Airway epithelial cell (primary cell): Measurements from ENCODE around the gene LAYN. TPM values are rescaled to one million over a fixed set of nuclear protein-coding genes. Genes with fewer than 3 reads are reported as not detected.

Experiments
- total RNA-seq: library from RNA; depleted of rRNA; stranded (reverse); fragments of >200 nt; gene quantifications from 2 replicates; pipeline ENCODE4 v1.2.3, GENCODE V29; 2015

Gene LAYN, protein sequence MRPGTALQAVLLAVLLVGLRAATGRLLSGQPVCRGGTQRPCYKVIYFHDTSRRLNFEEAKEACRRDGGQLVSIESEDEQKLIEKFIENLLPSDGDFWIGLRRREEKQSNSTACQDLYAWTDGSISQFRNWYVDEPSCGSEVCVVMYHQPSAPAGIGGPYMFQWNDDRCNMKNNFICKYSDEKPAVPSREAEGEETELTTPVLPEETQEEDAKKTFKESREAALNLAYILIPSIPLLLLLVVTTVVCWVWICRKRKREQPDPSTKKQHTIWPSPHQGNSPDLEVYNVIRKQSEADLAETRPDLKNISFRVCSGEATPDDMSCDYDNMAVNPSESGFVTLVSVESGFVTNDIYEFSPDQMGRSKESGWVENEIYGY
- total RNA-seq: 4.9 and 6.7 TPM in 2 replicates

DNA sequence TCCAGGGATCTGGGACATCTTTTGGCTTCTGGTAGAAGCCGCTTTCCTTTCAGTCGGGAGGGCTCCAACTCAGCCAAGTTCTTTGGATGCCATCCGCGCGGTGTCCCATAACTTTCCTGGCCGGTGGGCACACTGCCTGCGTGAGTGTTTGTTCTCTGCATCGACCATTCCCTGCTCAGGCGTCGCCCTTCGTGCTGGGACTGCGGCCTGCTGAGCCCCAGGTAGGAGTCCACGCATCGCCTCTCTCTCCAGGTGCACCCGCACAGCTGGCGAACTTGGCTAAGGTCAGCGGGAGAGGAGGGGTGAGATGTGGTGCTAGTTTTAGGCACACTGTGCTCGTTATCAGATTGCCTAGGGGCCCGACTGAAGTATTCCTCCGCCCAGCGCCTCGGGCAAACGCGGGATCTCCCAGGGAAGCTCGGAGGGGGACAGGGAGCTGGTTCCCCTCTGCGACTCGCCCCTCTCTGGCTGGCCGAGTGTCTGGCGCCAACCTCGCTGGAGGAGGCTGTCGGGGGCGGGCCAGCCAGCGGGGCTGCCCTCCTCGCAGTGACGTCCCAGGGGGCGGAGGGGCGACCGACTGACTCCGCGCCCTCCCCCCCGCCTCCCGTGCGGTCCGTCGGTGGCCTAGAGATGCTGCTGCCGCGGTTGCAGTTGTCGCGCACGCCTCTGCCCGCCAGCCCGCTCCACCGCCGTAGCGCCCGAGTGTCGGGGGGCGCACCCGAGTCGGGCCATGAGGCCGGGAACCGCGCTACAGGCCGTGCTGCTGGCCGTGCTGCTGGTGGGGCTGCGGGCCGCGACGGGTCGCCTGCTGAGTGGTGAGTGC, at the start of gene LAYN:
TSS of gene LAYN (plus strand) at position 607 of the 823 bp plus-strand sequence. CDS start at position 731, 124 bp downstream.

DNA sequence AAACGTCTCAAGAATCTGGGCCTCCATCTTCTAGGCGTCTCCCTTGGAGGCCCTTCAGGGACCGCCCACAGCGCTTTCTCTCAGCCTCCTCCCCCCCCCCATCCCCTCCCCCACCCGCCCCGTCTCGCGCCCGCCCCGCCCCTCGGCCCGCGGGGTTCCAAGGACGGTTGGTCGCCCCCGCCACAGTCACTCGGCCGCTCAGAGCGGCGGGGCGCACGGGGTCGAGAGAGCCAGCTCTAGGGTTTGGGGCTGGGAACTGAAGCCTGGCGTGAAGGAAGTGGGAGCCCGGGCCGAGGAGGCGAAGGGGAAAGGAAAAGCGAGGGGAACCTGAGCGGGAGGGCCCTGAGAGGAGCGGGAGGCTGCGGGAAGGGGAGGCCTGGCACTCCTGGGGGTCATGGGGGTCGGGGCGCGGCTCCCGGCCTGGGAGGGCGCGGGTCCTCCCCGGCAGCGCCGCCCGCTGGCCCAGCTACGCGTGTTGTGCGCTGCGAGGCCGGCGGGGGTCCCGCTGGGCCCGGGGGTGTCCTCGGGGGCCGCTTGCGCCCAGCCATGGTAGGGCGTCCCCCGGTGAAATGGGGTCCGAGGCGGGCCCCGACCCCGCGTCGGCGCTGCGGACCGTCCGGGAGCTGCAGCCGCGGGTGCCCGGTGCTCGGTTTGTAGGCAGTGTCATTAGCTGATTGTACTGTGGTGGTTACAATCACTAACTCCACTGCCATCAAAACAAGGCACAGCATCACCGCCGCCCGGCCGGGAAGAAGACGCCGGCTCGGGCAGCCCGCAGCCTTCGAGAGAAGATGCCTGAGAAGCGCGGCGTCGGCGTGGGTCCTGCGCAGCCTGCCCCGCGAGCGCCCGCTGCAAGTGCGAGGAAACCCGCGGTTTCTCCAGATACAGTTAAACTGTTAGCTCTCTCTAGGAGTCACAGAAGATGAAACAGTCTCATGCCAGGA, 28.0 kb upstream of the LAYN start, which contains the start of gene BTG4:
TSS of gene BTG4 (minus strand) at position 91 of the 944 bp plus-strand sequence. CDS start 13,610 bp downstream, outside the sequence.

DNA sequence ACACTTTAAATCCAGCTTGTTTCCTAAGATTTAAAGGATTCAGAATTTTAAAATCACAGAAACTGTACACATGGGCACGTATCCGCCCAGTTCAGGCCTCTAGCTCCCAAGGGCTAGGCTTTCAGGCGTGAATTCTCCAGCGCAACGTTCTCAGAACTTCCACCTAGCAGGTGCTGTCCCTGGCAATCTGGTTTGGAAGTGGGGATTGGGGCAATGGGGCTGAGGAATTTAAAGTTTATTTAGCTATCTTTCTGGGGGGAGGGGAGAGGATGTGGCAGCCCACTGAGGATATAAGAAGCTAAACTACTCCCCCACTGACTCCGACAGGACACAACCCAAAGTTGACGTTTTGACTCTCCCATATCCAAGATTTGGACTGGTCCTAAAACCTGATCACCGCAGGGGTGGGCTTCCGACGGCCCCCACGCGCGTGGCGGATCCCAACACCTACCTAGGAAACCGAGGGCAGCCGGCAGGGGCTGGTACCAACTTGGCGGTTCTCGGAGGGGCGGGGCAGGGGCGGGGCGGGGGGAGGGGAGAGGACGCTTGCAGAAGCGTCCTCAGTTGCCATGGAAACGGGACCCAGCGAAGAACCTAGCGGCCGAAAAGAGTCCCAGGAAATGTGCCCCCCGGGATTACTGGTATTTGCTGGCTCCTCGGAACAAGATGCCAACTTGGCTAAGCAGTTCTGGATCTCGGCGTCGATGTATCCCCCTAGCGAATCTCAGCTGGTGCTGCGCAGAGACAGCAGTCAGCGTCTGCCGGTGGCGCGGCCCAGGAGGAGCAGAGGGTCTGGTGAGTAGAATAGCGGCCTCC, 26.1 kb upstream of the LAYN start, which contains the start of gene HOATZ:
TSS of gene HOATZ (plus strand) at position 563 of the 816 bp plus-strand sequence. CDS start at position 570, 7 bp downstream.

DNA sequence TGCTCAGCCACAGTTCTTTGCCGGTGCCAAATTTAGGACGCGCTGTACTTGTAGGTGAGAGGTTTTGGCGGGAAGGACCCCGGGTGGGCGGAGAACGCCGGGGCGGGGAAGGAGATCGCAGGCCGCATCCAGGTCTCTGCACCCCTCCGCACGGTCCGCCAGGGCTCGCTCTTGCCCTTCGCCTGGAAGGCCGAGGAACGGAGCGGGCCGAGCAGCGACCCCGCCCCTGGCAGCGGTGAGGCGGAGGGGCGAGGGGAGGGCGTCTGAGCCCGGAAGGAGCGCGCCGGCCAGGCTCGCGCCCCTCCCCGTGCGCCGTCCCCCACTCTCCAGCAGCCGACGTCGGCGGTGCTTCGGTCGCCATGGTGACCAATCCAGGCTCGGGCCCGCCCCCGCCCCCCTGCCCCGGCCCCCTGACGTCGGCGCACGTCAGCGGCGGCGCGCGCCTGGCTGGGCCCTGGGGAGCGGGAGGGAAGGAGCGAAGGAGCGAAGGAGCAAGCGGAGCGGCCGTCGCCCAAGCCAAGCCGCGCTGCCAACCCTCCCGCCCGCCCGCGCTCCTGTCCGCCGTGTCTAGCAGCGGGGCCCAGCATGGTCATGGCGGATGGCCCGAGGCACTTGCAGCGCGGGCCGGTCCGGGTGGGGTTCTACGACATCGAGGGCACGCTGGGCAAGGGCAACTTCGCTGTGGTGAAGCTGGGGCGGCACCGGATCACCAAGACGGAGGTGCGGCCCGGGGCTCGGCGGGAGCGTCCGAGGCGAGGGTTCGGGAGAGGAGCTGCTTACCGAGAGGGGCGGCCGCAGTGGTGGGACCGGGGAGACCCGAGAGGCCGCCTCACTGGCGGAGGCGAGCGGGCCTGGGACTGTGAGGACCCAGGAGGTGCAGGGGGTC, 61.7 kb downstream of the LAYN start, which contains the start of gene SIK2:
TSS of gene SIK2 (plus strand) at position 471 of the 886 bp plus-strand sequence. CDS start at position 586, 115 bp downstream.

Other genes starting within 250 kb of the LAYN start
- gene POU2AF3, start 242.2 kb upstream of the LAYN start, total RNA-seq: 0.28 TPM in 1 of 2 replicates, not detected in the other
- 0.28 and 3.4 TPM in 2 replicates for gene POU2AF1, start 161.4 kb upstream of the LAYN start, total RNA-seq
- not detected in 2 replicates for gene BTG4, start 28.3 kb upstream of the LAYN start, total RNA-seq
- gene HOATZ, start 25.9 kb upstream of the LAYN start, total RNA-seq: not detected in 2 replicates
- gene SIK2, start 61.7 kb downstream of the LAYN start, total RNA-seq: 3.9 and 5.1 TPM in 2 replicates
- 30.5 and 30.9 TPM in 2 replicates for gene PPP2R1B, start 225.7 kb downstream of the LAYN start, total RNA-seq